GM10266 (cell line): ENCODE results near the gene ZNF80.

Source experiments
- DNase-seq: peaks from one replicate; pipeline ENCODE4 v3.0.0; 2012; ENCODE audit errors: extremely low spot score
- TF ChIP-seq, protein P1 (sequence below): IDR thresholded peaks from 2 replicates; pipeline ENCODE4 v1.5.1; 2012; ENCODE audit warnings: mild to moderate bottlenecking, low read depth; ENCODE audit not compliant: control insufficient read depth, insufficient read depth; ENCODE audit errors: missing control alignments

ZNF80 gene

DNA sequence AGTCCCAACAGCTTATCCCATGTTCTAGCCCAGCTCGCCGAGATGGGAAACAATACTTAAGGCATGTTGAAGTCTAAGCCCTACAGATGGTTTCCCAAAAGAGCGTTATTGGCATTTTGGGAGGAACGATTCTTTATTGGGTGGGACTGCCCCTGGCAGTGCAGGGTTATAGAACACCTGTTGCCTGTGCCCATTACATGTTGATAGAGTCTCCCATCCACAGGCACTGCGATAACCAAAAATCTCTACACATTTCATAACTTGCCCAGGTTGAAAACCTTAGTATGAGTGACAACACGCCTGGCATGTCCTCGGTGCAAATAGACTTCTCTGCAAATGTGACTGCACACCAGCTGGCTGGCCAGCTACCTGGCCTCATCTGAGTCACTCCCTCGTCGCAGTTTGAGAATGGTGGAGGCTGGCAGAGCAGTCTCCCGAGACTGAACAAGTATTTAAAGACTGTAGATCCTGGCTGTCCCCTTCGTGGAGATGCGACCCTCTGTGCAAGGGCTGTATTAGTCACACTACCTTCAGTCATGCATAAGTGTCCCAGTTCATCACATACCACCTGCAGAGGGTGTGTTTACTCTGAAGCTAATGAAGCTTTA, 18.7 kb downstream of the ZNF80 start:
- TF ChIP-seq, protein P1, sequence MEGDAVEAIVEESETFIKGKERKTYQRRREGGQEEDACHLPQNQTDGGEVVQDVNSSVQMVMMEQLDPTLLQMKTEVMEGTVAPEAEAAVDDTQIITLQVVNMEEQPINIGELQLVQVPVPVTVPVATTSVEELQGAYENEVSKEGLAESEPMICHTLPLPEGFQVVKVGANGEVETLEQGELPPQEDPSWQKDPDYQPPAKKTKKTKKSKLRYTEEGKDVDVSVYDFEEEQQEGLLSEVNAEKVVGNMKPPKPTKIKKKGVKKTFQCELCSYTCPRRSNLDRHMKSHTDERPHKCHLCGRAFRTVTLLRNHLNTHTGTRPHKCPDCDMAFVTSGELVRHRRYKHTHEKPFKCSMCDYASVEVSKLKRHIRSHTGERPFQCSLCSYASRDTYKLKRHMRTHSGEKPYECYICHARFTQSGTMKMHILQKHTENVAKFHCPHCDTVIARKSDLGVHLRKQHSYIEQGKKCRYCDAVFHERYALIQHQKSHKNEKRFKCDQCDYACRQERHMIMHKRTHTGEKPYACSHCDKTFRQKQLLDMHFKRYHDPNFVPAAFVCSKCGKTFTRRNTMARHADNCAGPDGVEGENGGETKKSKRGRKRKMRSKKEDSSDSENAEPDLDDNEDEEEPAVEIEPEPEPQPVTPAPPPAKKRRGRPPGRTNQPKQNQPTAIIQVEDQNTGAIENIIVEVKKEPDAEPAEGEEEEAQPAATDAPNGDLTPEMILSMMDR, result no peak
- no peak for DNase-seq

DNA sequence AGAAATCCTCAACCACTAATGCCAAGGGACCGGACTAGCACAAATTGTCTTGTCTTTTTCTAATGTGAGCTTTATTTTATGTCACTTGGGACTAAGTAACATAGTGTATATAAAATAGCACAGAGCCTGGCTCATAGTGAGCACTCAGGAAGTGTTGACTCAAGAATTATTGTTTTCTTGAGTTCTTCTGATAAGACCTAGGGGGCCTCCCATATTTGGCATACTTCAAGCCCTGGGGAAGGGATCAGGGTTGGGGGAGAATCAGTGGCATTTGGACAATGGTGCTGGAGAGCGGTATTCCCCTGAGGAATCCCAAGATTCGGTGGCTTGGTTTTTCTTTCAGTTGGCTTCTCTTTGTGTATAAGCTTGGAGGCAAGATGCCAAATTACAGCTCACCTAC, 19.4 kb downstream of the ZNF80 start:
- TF ChIP-seq, protein P1, result no peak
- DNase-seq, result no peak

DNA sequence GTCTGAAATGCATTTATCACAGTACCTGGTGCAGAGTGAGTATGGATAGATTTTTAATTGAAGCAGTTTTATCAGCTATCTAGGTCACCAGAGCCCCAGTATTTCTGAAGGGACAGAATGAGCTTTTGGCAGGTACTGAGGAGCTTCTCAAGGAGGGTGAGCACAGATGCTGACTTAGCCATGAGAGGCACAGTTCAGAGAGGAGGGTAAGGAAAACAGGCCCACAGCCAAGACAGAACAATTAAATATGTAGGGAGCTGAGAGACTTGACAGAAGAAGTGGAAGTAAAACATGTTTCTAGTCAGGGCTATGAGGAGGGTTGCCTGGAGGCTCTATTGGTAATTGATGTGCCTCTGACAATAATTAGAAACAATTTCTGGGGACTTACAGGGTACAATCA, 20.1 kb downstream of the ZNF80 start:
- TF ChIP-seq, protein P1, result no peak
- DNase-seq, result no peak

DNA sequence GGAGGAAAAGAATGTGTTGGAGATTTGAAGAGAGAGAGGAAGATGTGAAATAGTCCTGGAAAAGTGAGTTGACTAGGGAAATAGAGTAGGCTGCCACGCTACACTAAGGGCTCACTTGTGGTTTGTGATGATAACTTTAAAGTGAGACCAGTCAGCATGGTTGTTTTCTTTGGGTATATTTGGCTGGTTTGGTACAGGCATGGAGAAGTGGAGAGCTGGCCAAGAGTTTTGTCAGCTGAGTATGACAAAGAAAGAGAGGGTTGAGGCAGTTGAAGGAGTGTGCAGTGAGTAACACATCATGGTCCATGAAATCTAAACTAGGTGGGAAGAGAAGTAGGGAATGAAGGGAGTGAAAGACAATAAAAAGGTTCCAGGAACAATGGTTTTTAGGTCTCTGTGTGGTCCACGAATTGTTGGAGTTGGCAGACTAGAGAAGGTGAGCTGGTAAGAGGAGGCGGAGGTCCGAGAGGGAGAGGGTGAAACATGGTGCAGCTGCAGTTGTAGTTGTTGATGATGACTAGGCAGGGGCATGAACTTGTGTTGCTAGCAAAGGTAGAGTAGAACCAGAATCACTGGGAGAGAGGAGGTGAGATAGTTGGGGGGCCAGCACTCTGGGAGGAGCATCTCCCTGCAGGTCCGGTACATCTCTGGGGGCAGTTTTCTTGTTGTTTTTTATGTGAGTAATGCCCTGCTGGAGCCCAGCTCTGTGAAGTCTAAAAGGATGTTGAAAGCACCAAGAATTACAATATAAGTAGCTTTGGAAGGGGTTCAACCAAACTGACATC, 21.0 kb downstream of the ZNF80 start:
- no peak for DNase-seq
- TF ChIP-seq, protein P1, result no peak

DNA sequence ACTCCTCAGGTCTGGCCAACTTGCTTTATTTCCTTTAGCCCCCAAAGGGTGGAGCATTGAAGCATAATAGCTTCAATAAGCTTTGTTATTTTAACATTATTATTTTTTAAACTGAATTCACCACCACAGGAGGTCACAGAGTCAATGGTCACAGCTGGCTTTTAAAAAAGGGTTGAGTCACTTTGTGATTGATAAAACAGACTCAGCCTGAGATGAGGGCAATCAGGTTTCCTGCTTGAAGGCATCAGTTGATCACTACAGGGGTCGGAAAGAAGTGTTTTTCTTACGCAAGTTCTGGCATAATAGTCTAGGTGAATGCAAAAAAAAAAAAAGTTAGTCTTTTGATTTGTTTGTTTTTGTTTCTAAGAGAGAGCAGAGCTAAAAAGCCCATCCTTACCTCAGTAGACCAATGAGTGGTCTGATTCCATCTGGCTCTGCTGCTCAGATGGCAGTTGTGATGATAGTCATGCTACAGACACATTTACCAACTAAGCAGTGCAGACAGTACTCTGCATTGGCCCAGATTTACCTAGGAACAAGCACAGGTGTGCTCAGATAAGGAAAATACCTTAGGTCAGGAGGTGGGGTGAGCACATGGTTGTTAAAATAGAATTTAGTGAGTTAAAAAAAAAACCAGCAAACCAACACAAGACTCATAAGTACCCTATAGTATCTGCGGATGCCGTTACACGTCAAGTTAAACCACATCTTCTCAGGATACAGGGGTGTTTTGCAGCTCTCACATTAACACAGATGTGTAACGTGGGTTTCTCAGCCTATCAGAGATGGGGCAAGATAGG, 22.6 kb downstream of the ZNF80 start:
- DNase-seq, result no peak
- TF ChIP-seq, protein P1, result no peak

DNA sequence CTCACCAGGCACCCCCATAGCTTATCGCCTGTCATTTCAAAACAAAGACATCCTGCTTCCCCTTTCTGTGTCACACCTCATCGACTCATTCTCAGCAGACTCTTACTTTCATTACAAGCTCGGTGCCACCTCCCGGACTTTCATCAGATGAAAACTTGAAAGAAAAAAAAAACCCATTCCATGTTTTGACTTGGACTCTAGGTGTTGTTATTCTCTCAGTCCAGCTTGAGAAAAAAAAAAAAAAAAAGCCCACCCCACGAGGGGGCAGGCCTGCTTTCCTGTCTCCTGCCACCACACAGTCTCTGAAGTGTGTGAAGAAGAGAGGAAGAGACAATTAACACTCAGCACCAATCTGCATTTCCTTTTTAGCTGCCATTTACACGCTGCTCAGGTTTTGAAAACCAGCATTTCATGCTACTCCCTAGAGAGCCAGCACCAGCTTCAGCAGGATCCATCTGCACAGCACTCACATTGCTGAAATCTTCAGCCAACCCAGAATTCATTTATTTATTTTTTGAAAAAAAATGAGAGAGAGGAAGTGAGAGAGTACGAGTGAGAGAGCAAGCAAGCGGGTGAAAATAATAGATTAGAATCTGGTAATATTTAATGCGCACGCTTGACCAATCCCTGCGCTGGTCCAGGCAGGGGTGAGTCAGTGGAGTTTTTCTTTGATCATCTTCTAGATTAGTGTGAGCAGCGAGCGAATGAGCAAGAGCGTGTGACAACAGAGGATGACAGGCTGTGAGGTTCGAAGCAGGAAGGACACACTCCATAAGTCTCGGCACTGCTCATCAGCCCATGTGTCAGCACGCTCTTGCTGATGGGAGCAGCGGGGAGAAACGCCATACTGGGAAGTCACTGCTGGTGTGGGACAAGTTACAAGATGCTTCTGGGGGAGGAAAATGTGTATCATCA, 23.5 kb downstream of the ZNF80 start:
- DNase-seq, result peak; percentile 64
- TF ChIP-seq, protein P1, result peak; percentile 5
